ENCODE data around the gene CTPS1. TPM values are rescaled to one million over a fixed set of nuclear protein-coding genes. Genes with fewer than 3 reads are reported as not detected.

CTPS1 gene
- total RNA-seq, 1 donor from 2014 or later: 174 TPM

DNA sequence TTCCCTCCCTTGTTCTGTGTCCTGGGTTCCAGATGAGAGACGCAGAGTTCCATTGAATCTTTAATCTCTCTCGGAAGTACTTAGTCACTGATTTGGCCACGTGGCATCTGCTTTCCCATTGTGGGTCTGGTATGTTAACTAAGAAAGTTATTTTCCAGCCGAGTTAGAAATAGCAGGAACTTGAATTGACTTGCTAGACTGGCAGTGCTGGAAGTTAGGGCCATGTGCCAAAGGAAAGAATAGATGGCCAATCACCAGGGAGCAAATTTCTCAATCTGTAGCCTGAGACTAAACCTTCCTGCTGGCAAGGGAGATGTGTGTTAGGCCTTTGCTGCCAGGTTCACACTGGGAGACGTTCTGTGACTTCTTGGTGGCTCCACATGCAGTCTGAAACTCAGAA is 66.2 kb downstream of the CTPS1 start:
- H3K36me3 Mint-ChIP-seq (ENCODE audit: low read depth): peaks cover 18% of the 10 kb centered on the region
- DNase-seq (ENCODE audit: low spot score): no peak
- H3K27ac Mint-ChIP-seq: no peak overlapping the region
- no peak overlapping the region for H3K4me3 Mint-ChIP-seq
- intact Hi-C loops (cut with micrococcal nuclease): no loop called here
- no peaks in the 10 kb centered on the region for H3K9me3 Mint-ChIP-seq
- H3K27me3 Mint-ChIP-seq (ENCODE audit: insufficient read depth): no peaks in the 10 kb centered on the region
- H3K4me1 Mint-ChIP-seq (ENCODE audit: low read depth): peaks cover 12% of the 10 kb centered on the region

- H3K4me1 Mint-ChIP-seq (ENCODE audit: low read depth): peaks cover 12% of the 10 kb centered on the region
- no peak for DNase-seq (ENCODE audit: low spot score)
- H3K27me3 Mint-ChIP-seq (ENCODE audit: insufficient read depth): no peaks in the 10 kb centered on the region
- peaks cover 18% of the 10 kb centered on the region for H3K36me3 Mint-ChIP-seq (ENCODE audit: low read depth)
- H3K27ac Mint-ChIP-seq: no peak overlapping the region
- no peaks in the 10 kb centered on the region for H3K9me3 Mint-ChIP-seq
- no peak overlapping the region for H3K4me3 Mint-ChIP-seq
- intact Hi-C loops (cut with micrococcal nuclease): no loop called here
These were observed 66.9 kb downstream of the CTPS1 start for GRCh38 chr1:41046347-41046775.

- intact Hi-C loops (cut with micrococcal nuclease): no loop called here
- no peaks in the 10 kb centered on the region for H3K9me3 Mint-ChIP-seq
- peaks cover 13% of the 10 kb centered on the region for H3K36me3 Mint-ChIP-seq (ENCODE audit: low read depth)
- H3K27ac Mint-ChIP-seq: no peak overlapping the region
- no peak overlapping the region for H3K4me3 Mint-ChIP-seq
- peaks cover 8% of the 10 kb centered on the region for H3K4me1 Mint-ChIP-seq (ENCODE audit: low read depth)
- no peak for DNase-seq (ENCODE audit: low spot score)
- H3K27me3 Mint-ChIP-seq (ENCODE audit: insufficient read depth): no peaks in the 10 kb centered on the region
These were observed 69.0 kb downstream of the CTPS1 start for GRCh38 chr1:41048540-41048939.

DNA sequence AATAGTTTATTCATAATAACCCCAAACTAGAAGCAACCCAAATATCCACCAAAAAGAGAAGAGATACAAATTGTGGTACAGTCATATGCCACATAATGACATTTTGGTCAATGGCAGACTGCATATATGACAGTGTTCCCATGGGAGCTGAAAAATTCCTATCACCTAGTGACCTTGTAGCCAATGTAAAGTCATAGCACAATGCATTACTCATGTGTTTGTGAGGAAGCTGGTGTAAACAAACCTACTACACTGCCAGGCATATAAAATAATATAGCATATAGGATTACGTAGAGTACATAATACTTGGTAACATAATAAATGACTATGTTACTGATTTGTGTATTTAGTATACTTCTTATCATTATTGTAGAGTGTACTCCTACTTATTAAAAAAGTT is 71.5 kb downstream of the CTPS1 start:
- no peaks in the 10 kb centered on the region for H3K9me3 Mint-ChIP-seq
- peaks cover 13% of the 10 kb centered on the region for H3K36me3 Mint-ChIP-seq (ENCODE audit: low read depth)
- intact Hi-C loops (cut with micrococcal nuclease): no loop called here
- H3K27me3 Mint-ChIP-seq (ENCODE audit: insufficient read depth): no peaks in the 10 kb centered on the region
- H3K4me1 Mint-ChIP-seq (ENCODE audit: low read depth): no peaks in the 10 kb centered on the region
- H3K4me3 Mint-ChIP-seq: no peak overlapping the region
- no peak overlapping the region for H3K27ac Mint-ChIP-seq
- DNase-seq (ENCODE audit: low spot score): no peak

- Mint-ChIP-seq H3K27ac (no peak overlapping the region), H3K4me3 (no peak overlapping the region), H3K9me3 (no peaks in the 10 kb centered on the region), H3K4me1 (ENCODE audit: low read depth) (no peaks in the 10 kb centered on the region), H3K27me3 (ENCODE audit: insufficient read depth) (no peaks in the 10 kb centered on the region), H3K36me3 (ENCODE audit: low read depth) (peaks cover 4% of the 10 kb centered on the region)
- intact Hi-C loops (cut with micrococcal nuclease): no loop called here
- DNase-seq (ENCODE audit: low spot score): no peak
These were observed 73.8 kb downstream of the CTPS1 start for GRCh38 chr1:41053316-41053715.

GRCh38 chr1:41056907-41057306 is 77.4 kb downstream of the CTPS1 start:
- no peaks in the 10 kb centered on the region for H3K9me3 Mint-ChIP-seq
- intact Hi-C loops (cut with micrococcal nuclease): no loop called here
- H3K27me3 Mint-ChIP-seq (ENCODE audit: insufficient read depth): no peaks in the 10 kb centered on the region
- H3K36me3 Mint-ChIP-seq (ENCODE audit: low read depth): peaks cover 2% of the 10 kb centered on the region
- H3K4me1 Mint-ChIP-seq (ENCODE audit: low read depth): no peaks in the 10 kb centered on the region
- DNase-seq (ENCODE audit: low spot score): no peak
- no peak overlapping the region for H3K27ac Mint-ChIP-seq
- H3K4me3 Mint-ChIP-seq: no peak overlapping the region

Other genes starting within 250 kb of the CTPS1 start
- 0.78 and 0.88 TPM in 2 replicates for gene KCNQ4, start 195.9 kb upstream of the CTPS1 start, total RNA-seq
- 4.1 and 5.0 TPM in 2 replicates for gene CITED4, start 117.3 kb upstream of the CTPS1 start, total RNA-seq
- gene SLFNL1, start 42.0 kb downstream of the CTPS1 start, total RNA-seq: 0.18 TPM in 1 of 2 replicates, not detected in the other

All from activated T-helper 1 cell treated with anti-CD3 and anti-CD28 coated beads, Interleukin-12 subunit alpha, Interleukin-12 subunit beta, Interleukin-2, Interleukin-4 antibody, amounts not matched to agents 30 ng/mL and 10 ng/mL and 1 ng/mL, durations not matched to agents 14 hours and 24 hours and 36 hours (primary cell).